Measurements from ENCODE around the gene SPSB4.

Gene SPSB4

GRCh38 chr3:141170678-141171295 is 119.6 kb downstream of the SPSB4 start:
- no peak for DNase-seq

GRCh38 chr3:141174674-141175073 is 123.5 kb downstream of the SPSB4 start:
- DNase-seq, result no peak

- DNase-seq, result no peak
These were observed 125.6 kb downstream of the SPSB4 start for GRCh38 chr3:141176775-141177174.

- no peak for DNase-seq
These were observed 126.9 kb downstream of the SPSB4 start for GRCh38 chr3:141178026-141178425.

- DNase-seq, result no peak
These were observed 127.4 kb downstream of the SPSB4 start for GRCh38 chr3:141178551-141178950.

GRCh38 chr3:141179983-141180382 is 128.8 kb downstream of the SPSB4 start:
- no peak for DNase-seq

- no peak for DNase-seq
These were observed 130.0 kb downstream of the SPSB4 start for GRCh38 chr3:141181196-141181595.

- no peak for DNase-seq
These were observed 130.7 kb downstream of the SPSB4 start for GRCh38 chr3:141181819-141182218.

- no peak for DNase-seq
These were observed 132.5 kb downstream of the SPSB4 start for GRCh38 chr3:141183606-141184005.

- DNase-seq, result no peak
These were observed 133.3 kb downstream of the SPSB4 start for GRCh38 chr3:141184430-141184829.

- DNase-seq, result no peak
These were observed 140.1 kb downstream of the SPSB4 start for GRCh38 chr3:141191097-141191749.

- peak; percentile 99 for DNase-seq
These were observed 141.2 kb downstream of the SPSB4 start for GRCh38 chr3:141192345-141192744.

GRCh38 chr3:141193066-141193830 is 142.1 kb downstream of the SPSB4 start:
- no peak for DNase-seq
